Activated T-cell treated with anti-CD3 and anti-CD28 coated beads for 48 hours (primary cell): ENCODE data around the gene SNED1.

Experiments used
- DNase-seq: peaks from one replicate; pipeline ENCODE4 v3.0.0-alpha.2; 2020; ENCODE audit warnings: low read depth

SNED1 gene

DNA sequence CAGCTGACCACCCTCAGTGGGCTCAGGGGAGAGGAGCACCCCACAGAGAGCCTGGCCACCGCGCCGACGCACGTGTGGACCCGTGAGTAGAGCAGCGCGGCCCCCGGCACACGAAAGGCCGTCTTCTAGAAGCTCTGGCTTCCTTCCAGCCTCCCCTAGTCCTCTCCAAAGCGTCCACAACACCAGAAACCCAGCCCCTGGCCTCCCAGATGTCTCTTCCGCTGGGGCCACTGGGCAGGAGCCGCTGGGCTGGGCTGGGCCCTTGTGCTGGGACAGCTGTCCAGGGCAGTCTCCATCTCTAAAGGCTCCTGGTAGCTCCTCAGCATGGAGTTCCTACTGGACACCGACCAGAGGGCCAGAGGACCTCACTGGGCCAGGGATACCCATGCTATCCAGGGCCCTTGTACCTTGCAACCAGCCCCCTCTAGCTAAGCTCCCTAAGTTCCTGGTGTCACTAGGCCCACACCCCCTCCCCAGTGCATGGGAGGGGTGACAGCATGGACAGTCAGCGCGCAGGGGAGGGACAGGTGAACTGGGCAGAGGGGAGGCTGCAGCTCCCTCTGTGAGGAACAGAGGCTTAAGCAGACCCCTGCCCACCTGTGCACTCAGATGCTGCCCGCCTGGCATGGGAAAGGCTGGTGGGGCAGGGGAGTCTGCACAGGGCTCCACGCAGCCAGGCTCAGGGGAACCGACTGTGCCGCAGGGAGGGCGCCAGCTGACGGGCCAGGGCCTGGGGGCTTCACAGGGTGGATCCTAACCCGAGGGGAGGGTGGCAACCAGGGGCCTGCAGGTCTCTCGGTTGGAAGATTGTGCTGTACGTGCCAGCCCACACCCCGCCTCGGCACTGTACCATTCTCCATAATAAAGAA is 70.8 kb downstream of the SNED1 start:
- DNase-seq, result no peak

DNA sequence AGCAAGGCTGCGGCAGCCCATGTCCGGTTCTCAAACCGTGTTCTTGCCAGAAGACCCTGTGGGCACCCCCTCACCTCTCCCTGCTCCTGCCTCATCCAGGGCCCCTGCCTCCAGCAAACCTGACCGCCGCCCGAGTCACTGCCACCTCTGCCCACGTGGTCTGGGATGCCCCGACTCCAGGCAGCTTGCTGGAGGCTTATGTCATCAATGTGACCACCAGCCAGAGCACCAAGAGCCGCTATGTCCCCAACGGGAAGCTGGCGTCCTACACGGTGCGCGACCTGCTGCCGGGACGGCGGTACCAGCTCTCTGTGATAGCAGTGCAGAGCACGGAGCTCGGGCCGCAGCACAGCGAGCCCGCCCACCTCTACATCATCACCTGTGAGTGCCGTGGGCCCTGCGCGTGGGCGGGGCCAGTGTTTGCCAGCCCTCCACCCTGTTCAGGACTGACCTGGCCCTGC is 71.4 kb downstream of the SNED1 start:
- DNase-seq, result no peak

- no peak for DNase-seq
Measured at GRCh38 chr2:241070361-241070760, 71.9 kb downstream of the SNED1 start.

- DNase-seq, result no peak
Measured at GRCh38 chr2:241070811-241071676, 72.6 kb downstream of the SNED1 start.

GRCh38 chr2:241071677-241072111 is 73.3 kb downstream of the SNED1 start:
- no peak for DNase-seq

- DNase-seq, result no peak
Measured at GRCh38 chr2:241072151-241072550, 73.7 kb downstream of the SNED1 start.

GRCh38 chr2:241072553-241073165 is 74.2 kb downstream of the SNED1 start:
- DNase-seq, result no peak

DNA sequence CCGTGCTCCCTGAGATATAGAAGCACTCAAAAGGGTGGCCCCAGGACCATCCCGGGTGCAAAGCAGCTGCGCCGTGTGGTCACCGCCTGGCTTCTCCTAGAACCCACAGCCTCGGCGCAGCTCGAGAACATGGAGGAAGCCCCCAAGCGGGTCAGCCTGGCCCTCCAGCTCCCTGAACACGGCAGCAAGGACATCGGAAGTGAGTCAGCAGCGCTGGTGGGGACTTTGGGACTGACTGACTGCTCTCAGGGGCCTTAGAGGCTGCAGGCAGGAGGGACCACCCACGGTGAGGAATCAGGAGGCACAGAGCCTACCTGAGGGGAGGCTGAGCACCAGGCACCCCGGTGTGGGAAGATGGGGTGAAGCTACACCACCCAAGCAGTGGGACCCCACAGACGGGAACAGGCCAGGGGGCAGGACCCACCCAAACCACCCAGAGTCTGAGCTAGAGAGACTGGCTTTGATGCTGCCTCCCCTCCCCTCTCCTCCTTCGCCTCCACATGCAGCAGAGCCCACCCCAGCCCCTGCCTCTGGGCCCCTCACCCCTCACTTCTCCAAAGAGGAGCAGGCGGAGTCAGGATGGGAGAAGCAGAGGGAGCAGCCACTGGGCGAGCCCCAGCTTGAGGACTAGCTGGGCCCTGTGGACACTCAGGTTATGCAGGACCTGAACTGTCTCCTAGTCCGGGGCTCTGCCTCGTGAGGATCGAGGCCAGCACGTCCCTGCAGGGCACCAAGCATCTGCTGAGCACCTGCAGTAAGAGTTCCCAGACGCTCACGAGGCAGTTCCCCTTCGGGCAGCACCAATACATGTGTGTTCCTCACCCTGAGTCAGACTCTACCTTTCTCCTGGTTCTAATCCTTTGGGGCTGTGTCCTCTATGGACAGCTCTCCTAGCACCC is 75.0 kb downstream of the SNED1 start:
- DNase-seq, result no peak

DNA sequence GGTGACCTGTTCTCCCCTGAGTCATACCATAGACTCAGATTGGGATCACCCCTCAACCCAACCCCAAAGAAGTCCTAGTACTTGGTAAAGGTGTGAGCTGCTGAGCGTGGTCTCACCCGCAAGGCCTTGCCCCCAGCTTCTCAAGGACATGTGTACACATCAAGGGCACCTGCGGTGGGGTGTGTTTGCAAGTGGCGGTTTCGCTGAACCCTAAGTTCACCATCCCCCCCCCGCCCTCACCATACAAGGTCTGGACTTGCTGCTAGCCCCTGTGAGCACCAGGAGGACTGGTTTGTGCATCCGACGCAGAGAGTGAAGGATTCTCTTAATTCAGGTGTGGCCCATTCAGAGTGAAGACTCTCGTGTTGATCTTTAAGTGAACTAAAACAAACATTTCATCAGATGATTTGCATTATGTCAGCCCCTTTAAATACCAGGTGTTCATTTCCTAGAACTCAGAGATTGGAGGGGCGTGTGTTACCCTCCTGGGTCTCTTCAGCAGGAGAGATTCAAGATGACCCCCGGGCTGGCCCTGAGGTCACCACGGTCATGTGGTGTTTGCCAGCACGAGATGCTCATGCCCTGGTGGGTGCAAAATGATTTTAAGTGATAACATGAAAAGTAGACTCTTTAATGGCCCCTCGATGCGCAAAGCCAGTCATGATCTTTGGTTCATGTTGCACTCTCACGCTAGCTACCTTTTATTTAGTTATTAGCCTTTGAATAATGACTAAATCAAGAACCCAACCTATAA is 75.8 kb downstream of the SNED1 start:
- DNase-seq, result no peak

DNA sequence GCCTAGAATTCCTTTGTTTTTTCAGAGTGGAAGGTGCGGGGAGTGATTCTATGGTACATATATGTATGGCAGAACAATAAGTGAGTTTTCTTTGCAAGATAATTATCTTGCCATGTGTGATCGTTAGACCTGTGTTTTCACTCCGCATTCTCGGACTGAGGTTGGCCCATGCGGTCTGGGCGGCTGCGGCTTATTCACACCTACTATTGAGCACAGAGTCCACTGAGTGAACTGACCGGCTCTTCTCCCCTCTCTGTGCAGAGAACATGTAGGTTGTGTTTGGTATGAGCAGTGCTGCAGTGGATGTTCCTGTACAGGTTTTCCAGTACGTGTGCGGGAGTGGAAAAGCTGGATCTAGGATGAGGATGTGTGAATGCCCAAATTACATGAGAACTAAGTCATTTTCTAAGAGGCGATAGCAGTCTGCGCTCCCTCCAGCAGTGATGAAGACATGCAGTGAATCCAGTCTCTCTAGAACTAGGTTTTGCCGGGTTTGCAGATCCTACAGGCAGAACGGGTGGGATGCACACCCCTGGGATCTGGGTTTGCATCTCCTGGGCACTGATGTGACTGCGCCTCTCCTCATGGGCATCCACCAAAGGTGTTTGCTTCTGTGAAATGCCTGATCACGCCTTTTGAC is 76.6 kb downstream of the SNED1 start:
- no peak for DNase-seq

DNA sequence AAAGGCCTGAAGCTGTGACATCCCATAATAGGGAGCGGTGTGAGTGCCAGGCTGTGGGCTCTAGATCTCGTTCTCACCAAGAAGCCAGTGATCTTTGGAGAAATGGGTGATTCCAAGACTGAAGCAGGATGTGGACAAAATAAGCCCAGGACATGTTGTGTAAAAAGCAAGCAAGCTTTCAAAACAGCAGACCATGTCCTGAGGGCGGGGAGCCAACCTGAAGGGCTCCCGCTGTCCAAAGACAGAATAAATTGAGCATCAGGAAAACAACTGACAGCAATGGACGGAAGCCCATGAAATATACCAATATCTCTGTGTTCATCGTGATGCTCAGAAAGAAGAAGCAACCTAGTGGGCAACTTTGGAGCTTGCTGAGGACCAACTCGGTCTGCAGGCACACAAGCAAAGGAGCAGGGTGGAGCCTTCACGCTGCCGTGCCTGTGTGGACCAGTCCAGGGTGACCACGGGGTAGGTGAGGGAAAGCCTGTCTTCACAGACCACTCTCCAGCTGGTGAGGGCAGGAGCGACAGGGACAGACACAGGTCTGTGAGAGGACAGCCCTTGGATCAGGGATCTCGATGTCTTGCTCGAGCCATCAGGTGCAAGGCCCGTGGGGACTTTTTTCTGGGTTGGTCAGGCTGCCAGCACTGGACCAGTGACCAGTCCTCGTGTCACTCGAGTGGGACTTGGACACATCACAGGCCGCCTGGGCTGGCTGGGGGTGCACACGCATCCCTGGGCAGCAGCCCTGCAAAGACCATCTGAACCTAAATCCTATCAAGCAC is 82.2 kb downstream of the SNED1 start:
- no peak for DNase-seq

DNA sequence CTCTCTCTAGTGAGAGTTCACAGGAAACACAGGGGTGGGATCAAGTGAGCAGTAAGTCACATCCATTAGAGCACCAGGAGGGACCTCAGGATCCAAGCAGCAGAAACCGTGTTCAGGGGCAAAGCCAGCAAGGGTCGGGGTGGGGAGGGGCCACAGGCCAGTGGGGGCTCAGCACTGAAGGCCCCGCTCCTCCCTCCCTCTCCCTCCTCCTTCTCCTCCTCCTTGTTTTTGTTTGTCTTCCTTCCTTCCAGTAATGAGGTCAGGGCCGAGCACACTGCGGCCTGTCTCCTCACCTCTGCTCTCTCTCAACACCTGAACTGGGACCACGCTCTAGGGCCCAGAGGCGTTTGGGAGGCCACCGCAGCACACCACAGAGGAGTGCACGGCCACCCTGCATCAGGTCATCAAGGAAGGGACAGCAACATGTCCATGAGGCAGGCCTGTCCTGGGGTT is 82.8 kb downstream of the SNED1 start:
- DNase-seq, result no peak

DNA sequence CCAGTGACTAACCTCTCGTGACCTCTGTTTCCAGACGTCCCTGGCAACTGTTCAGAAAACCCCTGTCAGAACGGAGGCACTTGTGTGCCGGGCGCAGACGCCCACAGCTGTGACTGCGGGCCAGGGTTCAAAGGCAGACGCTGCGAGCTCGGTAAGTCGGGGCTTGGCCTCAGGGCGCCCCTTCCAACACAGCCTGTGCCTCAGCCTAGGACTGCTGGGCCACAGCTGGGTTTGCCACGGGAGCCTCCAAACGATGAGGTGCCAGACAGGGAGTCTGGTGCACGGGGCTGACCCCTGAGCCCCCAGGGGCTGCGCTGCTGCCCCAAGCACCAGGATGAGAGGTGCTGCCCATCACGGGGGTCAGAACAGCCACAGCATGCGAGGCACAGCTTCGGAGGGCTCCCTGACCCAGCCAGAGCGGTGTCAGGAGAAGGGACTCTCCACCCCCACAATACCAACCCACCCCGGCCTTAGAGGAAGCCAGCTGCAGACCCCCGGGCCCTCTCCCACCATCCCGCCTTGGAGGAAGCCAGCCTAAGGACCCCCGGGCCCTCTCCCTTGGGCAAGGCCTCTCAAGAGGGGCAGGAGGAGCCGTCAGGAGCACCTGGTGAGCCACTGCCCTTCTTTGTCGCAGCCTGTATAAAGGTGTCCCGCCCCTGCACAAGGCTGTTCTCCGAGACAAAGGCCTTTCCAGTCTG is 83.4 kb downstream of the SNED1 start:
- DNase-seq, result no peak

DNA sequence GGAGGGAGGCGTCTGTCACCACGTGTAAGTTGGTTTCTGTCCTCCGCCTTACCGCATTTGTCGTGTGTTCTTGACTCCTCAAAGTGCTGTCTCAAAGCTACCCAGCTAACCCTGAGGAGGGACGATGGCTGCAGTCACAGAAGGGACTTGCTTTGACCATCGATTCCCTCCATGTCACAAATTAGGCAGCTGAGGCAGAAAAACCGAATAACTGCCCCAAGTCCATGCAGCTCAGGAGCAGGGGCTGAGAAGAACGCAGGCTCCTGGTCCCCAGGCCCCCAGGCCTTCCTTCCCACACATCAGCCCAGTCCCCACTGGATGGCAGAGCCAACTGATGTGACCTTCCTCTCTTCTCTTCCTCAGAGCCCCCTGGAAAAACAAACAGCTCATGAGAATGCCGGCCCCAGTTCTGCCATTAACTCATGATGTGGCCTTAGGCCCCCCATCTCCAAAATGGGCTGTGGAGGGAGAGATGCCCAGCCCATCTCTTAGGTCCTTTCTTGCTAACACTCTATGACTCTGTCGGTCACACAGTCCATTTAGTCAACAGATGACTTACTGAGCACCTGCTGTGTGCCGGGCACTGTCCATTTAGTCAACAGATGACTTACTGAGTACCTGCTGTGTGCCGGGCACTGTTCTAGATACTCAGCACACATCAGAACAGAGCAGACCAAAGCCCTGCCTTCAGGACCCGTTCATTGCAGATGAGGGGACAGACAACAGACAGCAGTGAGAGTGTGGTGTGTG is 84.1 kb downstream of the SNED1 start:
- DNase-seq, result no peak

DNA sequence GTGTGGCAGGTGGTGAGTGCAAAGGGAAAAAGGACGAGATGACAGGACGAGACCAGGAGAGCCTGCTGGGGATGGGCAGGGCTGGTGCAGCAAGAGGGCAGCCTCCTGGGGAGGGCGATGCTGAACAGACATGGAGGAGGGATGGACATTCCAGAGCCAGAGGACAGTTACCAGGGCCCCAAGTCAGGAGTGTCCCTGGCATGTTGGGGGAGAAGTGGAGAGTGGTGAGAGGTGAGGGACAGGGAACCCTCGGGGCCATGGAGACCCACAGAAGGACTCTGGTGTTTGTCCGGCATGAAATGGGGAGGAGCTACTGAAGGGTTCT is 84.6 kb downstream of the SNED1 start:
- no peak for DNase-seq

DNA sequence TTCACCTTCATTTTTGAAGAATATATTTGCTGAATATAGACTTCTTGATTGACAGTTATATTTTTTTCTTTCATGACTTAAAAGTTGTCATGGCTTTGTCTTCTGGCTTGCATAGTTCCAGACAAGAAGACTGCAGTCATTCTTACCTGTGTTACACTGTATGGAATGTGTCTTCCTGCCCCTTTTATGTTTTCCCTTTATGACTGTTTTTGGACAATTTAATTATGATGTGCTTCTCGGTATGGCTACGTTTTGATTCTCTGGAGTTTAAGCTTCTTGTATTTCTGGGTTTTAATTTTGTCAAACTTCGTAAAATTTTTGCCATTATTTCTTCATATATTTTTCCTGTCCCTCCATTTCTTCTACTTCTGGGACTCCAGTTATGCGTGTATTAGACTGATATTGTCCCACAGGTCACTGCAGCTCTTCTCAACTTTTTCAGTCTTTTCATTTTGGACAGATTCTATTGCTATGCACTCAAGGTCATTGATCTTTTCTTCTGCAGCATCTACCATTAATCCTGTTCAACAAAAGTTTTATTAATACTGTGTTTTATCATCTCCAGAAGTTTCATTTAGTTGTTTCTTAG is 86.5 kb downstream of the SNED1 start:
- no peak for DNase-seq

- DNase-seq, result no peak
Measured at GRCh38 chr2:241087420-241088268, 89.2 kb downstream of the SNED1 start.
